B cell (primary cell): ENCODE data around the gene PLA2G5. TPM values are rescaled to one million over a fixed set of nuclear protein-coding genes. Genes with fewer than 3 reads are reported as not detected.

Experiments used
- ATAC-seq: fragments of 200-7000 bp; cut with Tn5 transposase; one replicate; pipeline ENCODE4 v1.10.0; 2021; ENCODE audit warnings: low read depth, mild to moderate bottlenecking, moderate number of reproducible peaks, moderate library complexity
- CTCF ChIA-PET: fragments of 350-600 bp; sonication (Branson Sonifier 250); formaldehyde crosslinking; loops from one replicate; lab custom pipeline; 2021; ENCODE audit warnings: antibody characterized with exemption, inconsistent platforms; lab: Charles Lee
- POLR2A ChIA-PET: fragments of 350-600 bp; sonication (Branson Sonifier 250); formaldehyde crosslinking; loops from one replicate; lab custom pipeline; 2021; ENCODE audit warnings: antibody characterized with exemption; lab: Charles Lee
- DNase-seq: peaks from one replicate; pipeline ENCODE4 v3.0.0; 2013
- H2AFZ ChIP-seq: 2 replicates; pipeline ENCODE4 v1.6.1; 2012; ENCODE audit warnings: mild to moderate bottlenecking, low read depth, low read length; ENCODE audit not compliant: insufficient read depth, poor library complexity, severe bottlenecking
- H3K27ac ChIP-seq, 2 donors: 1 replicate in 1 of 2; 2 replicates in 1 of 2; pipeline ENCODE4 v1.5.1; 2012 to 2013; ENCODE audit warnings: low read length in 2 of 2, mild to moderate bottlenecking in 2 of 2, moderate library complexity in 1 of 2
- H3K27me3 ChIP-seq, 4 experiments: fragments of 200-600 bp in 1 of 4; sonication (generic) in 1 of 4; replicated peaks in 1 of 4; 1 replicate in 2 of 4; 2 replicates in 2 of 4; pipeline versions ENCODE4 v1.6.1 to v1.7.0; 2013 to 2016; ENCODE audit warnings: low read length in 3 of 4, mild to moderate bottlenecking in 2 of 4, mixed read lengths in 1 of 4, moderate library complexity in 1 of 4; ENCODE audit not compliant: insufficient read depth in 4 of 4, control insufficient read depth in 3 of 4; ENCODE audit errors: control extremely low read depth in 1 of 4
- H3K36me3 ChIP-seq, 2 experiments: replicated peaks in 1 of 2; 1 replicate in 1 of 2; 2 replicates in 1 of 2; pipeline versions ENCODE4 v1.6.1 to v1.7.1; 2013; ENCODE audit warnings: low read length in 1 of 2; ENCODE audit not compliant: insufficient read depth in 2 of 2, control insufficient read depth in 1 of 2; ENCODE audit errors: control extremely low read depth in 1 of 2, extremely low read depth in 1 of 2
- H3K4me1 ChIP-seq, 2 donors: fragments of 200-600 bp in 1 of 2; sonication (generic) in 1 of 2; 1 replicate in 1 of 2; 2 replicates in 1 of 2; pipeline versions ENCODE4 v1.5.1 to v1.6.1; 2013 to 2017; ENCODE audit warnings: low read length in 2 of 2; ENCODE audit not compliant: control insufficient read depth in 2 of 2, insufficient read depth in 2 of 2
- H3K4me2 ChIP-seq: replicated peaks from 2 replicates; pipeline ENCODE3; 2012; ENCODE audit warnings: mild to moderate bottlenecking, low read depth, low read length; ENCODE audit not compliant: poor library complexity, severe bottlenecking
- H3K4me3 ChIP-seq, 5 experiments: fragments of 200-600 bp in 1 of 5; sonication (generic) in 1 of 5; 1 replicate in 3 of 5; 2 replicates in 2 of 5; pipeline versions ENCODE4 v1.5.1 to v1.7.0; 2011 to 2016; ENCODE audit warnings: low read length in 4 of 5, mild to moderate bottlenecking in 4 of 5, low read depth in 2 of 5, control low read depth in 1 of 5, moderate library complexity in 1 of 5; ENCODE audit not compliant: insufficient read depth in 1 of 5; ENCODE audit errors: control extremely low read depth in 1 of 5, extremely low read depth in 1 of 5
- H3K79me2 ChIP-seq: fragments of 200-600 bp; sonication (generic); one replicate; pipeline ENCODE4 v1.6.0; 2016; ENCODE audit warnings: low read length; ENCODE audit not compliant: control insufficient read depth, insufficient read depth
- H3K9ac ChIP-seq: fragments of 200-600 bp; sonication (generic); 2 replicates; pipeline ENCODE4 v1.6.1; 2017; ENCODE audit warnings: mild to moderate bottlenecking, low read length, moderate library complexity
- H3K9me3 ChIP-seq, 3 donors: one replicate each; pipeline versions ENCODE4 v1.6.1 to v1.7.1; 2013; ENCODE audit warnings: low read length in 2 of 3; ENCODE audit not compliant: control insufficient read depth in 2 of 3, insufficient read depth in 1 of 3; ENCODE audit errors: control extremely low read depth in 1 of 3
- H4K20me1 ChIP-seq: 2 replicates; pipeline ENCODE4 v1.6.0; 2012; ENCODE audit warnings: mild to moderate bottlenecking, low read length; ENCODE audit not compliant: insufficient read depth, control insufficient read depth, poor library complexity, severe bottlenecking
- H3K27ac Mint-ChIP-seq: one replicate; pipeline ENCODE4 v1.8.0; 2021; ENCODE audit warnings: mixed read lengths
- H3K27me3 Mint-ChIP-seq: one replicate; pipeline ENCODE4 v1.8.0; 2021; ENCODE audit warnings: mixed read lengths
- H3K4me1 Mint-ChIP-seq: one replicate; pipeline ENCODE4 v1.8.0; 2021; ENCODE audit warnings: mixed read lengths
- H3K4me3 Mint-ChIP-seq: one replicate; pipeline ENCODE4 v1.8.0; 2021; ENCODE audit warnings: mixed read lengths
- H3K9me3 Mint-ChIP-seq: one replicate; pipeline ENCODE4 v1.8.0; 2022; ENCODE audit warnings: mixed read lengths; ENCODE audit not compliant: insufficient read depth
- CTCF ChIP-seq: fragments of 200-600 bp; IDR thresholded peaks from one replicate; pipeline ENCODE4 v1.8.0; 2022; ENCODE audit warnings: antibody characterized with exemption, mild to moderate bottlenecking
- EZH2 ChIP-seq: IDR thresholded peaks from 2 replicates; pipeline ENCODE4 v1.6.1; 2012; ENCODE audit warnings: borderline replicate concordance, low read depth, mild to moderate bottlenecking, moderate library complexity, low read length; ENCODE audit not compliant: insufficient read depth, poor library complexity, severe bottlenecking
- WGBS: methylation state at CpG from one replicate; pipeline ENCODE4 v1.1.5; 2013; ENCODE audit warnings: missing lambda C conversion rate; ENCODE audit not compliant: insufficient coverage; 5-methylcytosine and 5-hydroxymethylcytosine counted together
- intact Hi-C: fragments of 100-400 bp; cut with micrococcal nuclease; formaldehyde crosslinking; loops from one replicate; pipeline ENCODE4 v1.10.0; 2022
- polyA plus RNA-seq: library from polyadenylated mRNA; depleted of rRNA; stranded (reverse); fragments of >200 nt; gene quantifications from 2 replicates; pipeline ENCODE4 v1.2.3, GENCODE V29; 2012
- total RNA-seq, 2 donors: library from RNA; stranded (reverse); fragments of 120-200 nt in 1 of 2; gene quantifications; 1 replicate in 1 of 2; 2 replicates in 1 of 2; pipeline versions ENCODE4 v1.2.3 to v1.2.4, GENCODE V29; 2013 to 2022

Gene PLA2G5
- total and polyA plus RNA-seq, 2 donors (not counting 1 experiment from before 2014, with no cell fraction given), result not detected

- CTCF ChIA-PET, result interaction anchor here (0.6 to 1.7 kb wide), 4 partner anchors 20 to 465 kb away, joined by 3 to 6 read pairs (median 4); no protein-coding TSS in a partner anchor
- H3K9me3 ChIP-seq, result peaks cover 0 to 4% (median 0%) of the 10 kb centered on the region in 3 donors
- H4K20me1 ChIP-seq, result no peaks in the 10 kb centered on the region
- H3K4me3 Mint-ChIP-seq, result no peak overlapping the region
- no CpG with 5 or more reads among the region's 5 CpGs for WGBS
- H3K4me2 ChIP-seq, result peak overlapping the region; percentile 51
- POLR2A ChIA-PET, result no interaction called here
- peaks cover 2% of the 10 kb centered on the region for H3K9me3 Mint-ChIP-seq
- H3K27me3 ChIP-seq, result no peaks in the 10 kb centered on the region
- DNase-seq (no peak), ATAC-seq (no peak)
- TF ChIP-seq CTCF, result no peak
- TF ChIP-seq EZH2, result no peak
- H2AFZ ChIP-seq, result no peak overlapping the region
- intact Hi-C loops, result loop anchor here (2.0 kb wide), 1 partner anchor 21 kb away; no protein-coding TSS in a partner anchor
- peaks cover 41% of the 10 kb centered on the region for H3K4me1 Mint-ChIP-seq
- no peak overlapping the region for H3K27ac ChIP-seq
- no peak overlapping the region for H3K27ac Mint-ChIP-seq
- no peaks in the 10 kb centered on the region for H3K36me3 ChIP-seq
- H3K79me2 ChIP-seq, result no peaks in the 10 kb centered on the region
- no peak overlapping the region for H3K9ac ChIP-seq
- H3K4me1 ChIP-seq, result peaks cover 46% of the 10 kb centered on the region in 2 donors
- no peaks in the 10 kb centered on the region for H3K27me3 Mint-ChIP-seq
- no peak overlapping the region for H3K4me3 ChIP-seq
Observed at GRCh38 chr1:20057886-20058420, 12.0 kb upstream of the PLA2G5 start.

GRCh38 chr1:20058531-20058930, 11.5 kb upstream of the PLA2G5 start:
- H3K27ac ChIP-seq, result no peak overlapping the region
- intact Hi-C loops, result loop anchor here (2.0 kb wide), 1 partner anchor 20 kb away; no protein-coding TSS in a partner anchor
- no peak overlapping the region for H2AFZ ChIP-seq
- peak overlapping the region; percentile 51 for H3K4me2 ChIP-seq
- H3K4me1 Mint-ChIP-seq, result peaks cover 41% of the 10 kb centered on the region
- H3K4me3 Mint-ChIP-seq, result peak overlapping the region; percentile 46
- no peaks in the 10 kb centered on the region for H4K20me1 ChIP-seq
- H3K27me3 Mint-ChIP-seq, result no peaks in the 10 kb centered on the region
- H3K9me3 ChIP-seq, result peaks cover 0 to 4% (median 0%) of the 10 kb centered on the region in 3 donors
- no peaks in the 10 kb centered on the region for H3K36me3 ChIP-seq
- DNase-seq (no peak), ATAC-seq (peak; percentile 49)
- H3K27me3 ChIP-seq, result no peaks in the 10 kb centered on the region
- ChIA-PET CTCF (interaction anchor here (0.6 to 1.7 kb wide), 4 partner anchors 20 to 465 kb away, joined by 3 to 6 read pairs (median 4); no protein-coding TSS in a partner anchor), POLR2A (no interaction called here)
- TF ChIP-seq CTCF (no peak), EZH2 (no peak)
- no peaks in the 10 kb centered on the region for H3K79me2 ChIP-seq
- peak overlapping the region; percentile 7 for H3K9ac ChIP-seq
- WGBS, result 0% methylated on average over 1 of the region's 1 CpG
- H3K4me1 ChIP-seq, result peaks cover 46% of the 10 kb centered on the region in 2 donors
- H3K9me3 Mint-ChIP-seq, result peaks cover 1% of the 10 kb centered on the region
- H3K27ac Mint-ChIP-seq, result peak overlapping the region; percentile 8
- H3K4me3 ChIP-seq, result no peak overlapping the region
